Osteoblast (primary cell): ENCODE results near the gene VTI1A. TPM values are rescaled to one million over a fixed set of nuclear protein-coding genes. Genes with fewer than 3 reads are reported as not detected.

ENCODE experiments used
- DNase-seq: peaks from one replicate; pipeline ENCODE4 v3.0.0; 2011; ENCODE audit warnings: low spot score, mixed read lengths; ENCODE audit not compliant: insufficient read length; ENCODE audit errors: missing footprints
- H2AFZ ChIP-seq: 2 replicates; pipeline ENCODE4 v1.6.0; 2011; ENCODE audit warnings: mild to moderate bottlenecking, low read length
- H3K27ac ChIP-seq: 2 replicates; pipeline ENCODE4 v1.5.1; 2011; ENCODE audit warnings: mild to moderate bottlenecking, low read depth, low read length, moderate library complexity
- H3K27me3 ChIP-seq: 2 replicates; pipeline ENCODE4 v1.6.0; 2012; ENCODE audit warnings: mild to moderate bottlenecking, control low read depth, inconsistent platforms, low read length, moderate library complexity; ENCODE audit not compliant: insufficient read depth
- H3K36me3 ChIP-seq: 2 replicates; pipeline ENCODE4 v1.5.1; 2011; ENCODE audit warnings: mild to moderate bottlenecking, low read length, control low read depth, moderate library complexity; ENCODE audit not compliant: insufficient read depth
- H3K4me1 ChIP-seq: 2 replicates; pipeline ENCODE4 v1.5.1; 2011; ENCODE audit warnings: mild to moderate bottlenecking, low read length, control low read depth, moderate library complexity; ENCODE audit not compliant: insufficient read depth
- H3K4me2 ChIP-seq: 2 replicates; pipeline ENCODE4 v1.6.0; 2011; ENCODE audit warnings: mild to moderate bottlenecking, low read length; ENCODE audit not compliant: insufficient read depth
- H3K4me3 ChIP-seq: fragments of 200-600 bp; sonication (generic); 3 replicates; pipeline ENCODE4 v1.5.1; 2012; ENCODE audit warnings: mild to moderate bottlenecking, low read length, inconsistent platforms; ENCODE audit not compliant: insufficient read depth
- H3K79me2 ChIP-seq: 2 replicates; pipeline ENCODE4 v1.6.0; 2012; ENCODE audit warnings: mild to moderate bottlenecking, low read length, control low read depth, inconsistent platforms; ENCODE audit not compliant: insufficient read depth
- H3K9me3 ChIP-seq: 2 replicates; pipeline ENCODE4 v1.5.1; 2011; ENCODE audit warnings: low read depth, low read length, control low read depth
- H4K20me1 ChIP-seq: 2 replicates; pipeline ENCODE4 v1.6.0; 2012; ENCODE audit warnings: mild to moderate bottlenecking, low read length, control low read depth; ENCODE audit not compliant: insufficient read depth
- total RNA-seq: library from RNA; depleted of rRNA; stranded (reverse); fragments of >200 nt; gene quantifications from 2 replicates; pipeline ENCODE4 v1.2.3, GENCODE V29; 2012
- TF ChIP-seq, protein P1 (sequence below): IDR thresholded peaks from 2 replicates; pipeline ENCODE4 v1.5.1; 2011; ENCODE audit warnings: mild to moderate bottlenecking, low read depth, low read length, moderate library complexity; ENCODE audit errors: extremely low read depth

Gene VTI1A
- total RNA-seq, 1 donor, result 34.7 TPM

DNA sequence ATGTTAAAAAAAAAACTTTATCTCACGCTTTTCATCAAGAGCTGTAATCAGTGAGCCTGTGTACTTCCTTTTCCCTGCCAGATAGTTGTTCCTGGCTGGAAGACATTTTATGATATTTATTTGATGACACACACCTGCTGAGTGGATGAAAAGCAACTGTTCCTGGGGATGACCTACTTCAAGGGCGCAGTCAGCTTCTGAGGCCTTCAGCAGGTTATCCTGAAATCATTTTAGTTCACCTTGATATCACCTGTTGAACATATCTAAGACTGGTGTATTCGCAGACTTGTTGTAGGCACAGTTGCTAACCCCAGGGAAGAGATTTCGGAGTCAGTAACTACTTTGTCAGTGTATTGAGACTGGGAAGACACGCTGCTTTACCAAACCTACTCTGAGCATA is 268.6 kb downstream of the VTI1A start:
- Histone ChIP-seq H3K79me2 (no peaks in the 10 kb centered on the region), H2AFZ (no peak overlapping the region), H3K27ac (no peak overlapping the region), H3K4me3 (no peak overlapping the region), H3K9me3 (no peaks in the 10 kb centered on the region), H3K4me1 (peaks cover 8% of the 10 kb centered on the region), H3K27me3 (peaks cover 5% of the 10 kb centered on the region), H4K20me1 (peaks cover 8% of the 10 kb centered on the region), H3K36me3 (no peaks in the 10 kb centered on the region), H3K4me2 (no peak overlapping the region)
- TF ChIP-seq, protein P1, sequence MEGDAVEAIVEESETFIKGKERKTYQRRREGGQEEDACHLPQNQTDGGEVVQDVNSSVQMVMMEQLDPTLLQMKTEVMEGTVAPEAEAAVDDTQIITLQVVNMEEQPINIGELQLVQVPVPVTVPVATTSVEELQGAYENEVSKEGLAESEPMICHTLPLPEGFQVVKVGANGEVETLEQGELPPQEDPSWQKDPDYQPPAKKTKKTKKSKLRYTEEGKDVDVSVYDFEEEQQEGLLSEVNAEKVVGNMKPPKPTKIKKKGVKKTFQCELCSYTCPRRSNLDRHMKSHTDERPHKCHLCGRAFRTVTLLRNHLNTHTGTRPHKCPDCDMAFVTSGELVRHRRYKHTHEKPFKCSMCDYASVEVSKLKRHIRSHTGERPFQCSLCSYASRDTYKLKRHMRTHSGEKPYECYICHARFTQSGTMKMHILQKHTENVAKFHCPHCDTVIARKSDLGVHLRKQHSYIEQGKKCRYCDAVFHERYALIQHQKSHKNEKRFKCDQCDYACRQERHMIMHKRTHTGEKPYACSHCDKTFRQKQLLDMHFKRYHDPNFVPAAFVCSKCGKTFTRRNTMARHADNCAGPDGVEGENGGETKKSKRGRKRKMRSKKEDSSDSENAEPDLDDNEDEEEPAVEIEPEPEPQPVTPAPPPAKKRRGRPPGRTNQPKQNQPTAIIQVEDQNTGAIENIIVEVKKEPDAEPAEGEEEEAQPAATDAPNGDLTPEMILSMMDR, result no peak
- no peak for DNase-seq

DNA sequence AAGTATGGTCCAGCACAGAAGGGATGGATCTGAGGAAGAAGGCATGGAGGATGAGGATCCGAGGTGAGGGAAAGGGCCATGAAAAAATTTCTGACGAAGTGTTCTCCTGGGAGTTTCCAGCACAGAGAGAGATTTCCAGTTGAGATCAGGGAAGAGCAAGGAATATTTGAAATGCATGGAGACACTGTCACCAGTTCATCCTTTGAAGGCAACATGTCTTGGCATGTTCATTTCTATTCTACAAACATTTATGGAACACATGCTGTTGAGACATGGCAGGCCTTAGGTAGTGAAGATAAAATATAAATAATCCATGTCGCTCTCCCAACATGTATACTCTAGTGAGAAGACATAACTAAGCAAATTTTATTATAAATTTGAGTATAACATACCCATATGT is 269.1 kb downstream of the VTI1A start:
- Histone ChIP-seq H3K79me2 (no peaks in the 10 kb centered on the region), H2AFZ (no peak overlapping the region), H3K9me3 (no peaks in the 10 kb centered on the region), H3K4me1 (peaks cover 7% of the 10 kb centered on the region), H3K4me3 (no peak overlapping the region), H3K27me3 (peaks cover 5% of the 10 kb centered on the region), H3K4me2 (no peak overlapping the region), H3K36me3 (no peaks in the 10 kb centered on the region), H4K20me1 (peaks cover 8% of the 10 kb centered on the region), H3K27ac (no peak overlapping the region)
- no peak for DNase-seq
- TF ChIP-seq, protein P1, result no peak

DNA sequence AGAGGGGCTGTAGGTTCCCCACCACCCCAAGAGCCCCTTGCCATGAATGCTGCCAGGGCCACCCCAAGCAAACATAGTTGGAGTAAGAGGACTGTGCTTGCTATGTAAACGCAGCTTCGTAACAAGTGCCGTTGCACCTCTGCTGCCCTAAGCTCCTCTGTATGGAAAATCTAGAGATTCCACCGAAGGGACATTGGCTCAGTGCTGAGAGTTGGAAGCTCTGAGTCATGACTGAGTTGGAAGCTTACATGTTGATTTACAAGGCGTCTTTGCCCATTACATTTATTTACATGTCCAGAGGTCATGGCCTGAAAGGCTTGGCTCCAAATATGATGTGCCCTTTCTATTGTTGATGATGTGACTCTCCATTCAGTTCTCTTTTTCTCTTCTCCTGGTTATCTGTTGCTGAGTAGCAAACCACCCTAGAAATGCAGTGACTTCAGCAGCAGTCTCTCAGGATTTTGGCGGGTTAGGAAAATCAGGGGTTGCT is 270.0 kb downstream of the VTI1A start:
- TF ChIP-seq, protein P1, result no peak
- no peaks in the 10 kb centered on the region for H3K36me3 ChIP-seq
- no peak overlapping the region for H3K4me3 ChIP-seq
- H3K4me2 ChIP-seq, result no peak overlapping the region
- no peak overlapping the region for H2AFZ ChIP-seq
- H3K79me2 ChIP-seq, result no peaks in the 10 kb centered on the region
- no peaks in the 10 kb centered on the region for H3K9me3 ChIP-seq
- no peak overlapping the region for H3K27ac ChIP-seq
- H4K20me1 ChIP-seq, result peaks cover 12% of the 10 kb centered on the region
- H3K27me3 ChIP-seq, result peaks cover 5% of the 10 kb centered on the region
- no peak for DNase-seq
- H3K4me1 ChIP-seq, result no peaks in the 10 kb centered on the region

DNA sequence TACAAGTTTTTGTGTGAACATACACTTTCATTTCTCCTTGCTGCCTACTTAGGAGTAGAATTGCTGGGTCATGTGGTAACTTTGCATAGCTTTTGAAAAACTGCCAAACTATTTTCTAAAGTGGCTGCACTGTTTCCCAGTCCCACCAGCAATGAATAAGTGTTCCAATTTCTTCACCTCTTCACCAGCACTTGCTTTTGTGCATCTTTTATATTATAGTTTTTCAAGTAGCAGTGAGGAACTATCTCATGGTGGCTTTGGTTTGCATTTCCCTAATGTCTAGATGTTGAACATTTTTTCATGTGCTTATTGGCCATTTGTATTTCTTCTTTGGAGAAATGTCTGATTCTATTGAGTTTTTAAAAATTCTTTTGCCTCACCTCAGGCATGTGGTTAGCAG is 273.2 kb downstream of the VTI1A start:
- H3K27me3 ChIP-seq, result peaks cover 8% of the 10 kb centered on the region
- no peaks in the 10 kb centered on the region for H3K36me3 ChIP-seq
- no peaks in the 10 kb centered on the region for H3K79me2 ChIP-seq
- H3K9me3 ChIP-seq, result no peaks in the 10 kb centered on the region
- H3K27ac ChIP-seq, result no peak overlapping the region
- H3K4me1 ChIP-seq, result no peaks in the 10 kb centered on the region
- TF ChIP-seq, protein P1, result no peak
- no peak for DNase-seq
- peaks cover 11% of the 10 kb centered on the region for H4K20me1 ChIP-seq
- H3K4me3 ChIP-seq, result no peak overlapping the region
- no peak overlapping the region for H3K4me2 ChIP-seq
- H2AFZ ChIP-seq, result no peak overlapping the region
